Amniotic stem cell (primary cell): ENCODE results near the gene PLPP2.
"Not testable (repeated sequence)": the region's sequence is repeated elsewhere in the genome, so short reads cannot be mapped to it uniquely, and the experiment has no call there.

Experiments used
- DNase-seq: peaks from one replicate; lab custom pipeline; 2025; lab: John Stamatoyannopoulos, UW

The PLPP2 gene

GRCh38 chr19:269241-269640, 22.0 kb downstream of the PLPP2 start:
- no peak for DNase-seq

GRCh38 chr19:262125-262524, 29.1 kb downstream of the PLPP2 start:
- DNase-seq, result no peak

GRCh38 chr19:256804-257203, 34.4 kb downstream of the PLPP2 start:
- not testable (repeated sequence) for DNase-seq

- DNase-seq, result not testable (repeated sequence)
These were observed 38.6 kb downstream of the PLPP2 start for GRCh38 chr19:252421-253186.

GRCh38 chr19:246551-246950, 44.7 kb downstream of the PLPP2 start:
- DNase-seq, result no peak

GRCh38 chr19:245900-246299, 45.3 kb downstream of the PLPP2 start:
- not testable (repeated sequence) for DNase-seq

GRCh38 chr19:245457-245856, 45.7 kb downstream of the PLPP2 start:
- DNase-seq, result no peak
